Smooth muscle cell of the brain vasculature (primary cell): ENCODE measurements around the gene BIN2.
A peak's percentile ranks its signal among the peaks of the same experiment; 100 is the strongest.

Source experiments
- DNase-seq: peaks from one replicate; pipeline ENCODE4 v3.0.0-alpha.2; 2012; ENCODE audit warnings: low read depth, low spot score

The BIN2 gene

DNA sequence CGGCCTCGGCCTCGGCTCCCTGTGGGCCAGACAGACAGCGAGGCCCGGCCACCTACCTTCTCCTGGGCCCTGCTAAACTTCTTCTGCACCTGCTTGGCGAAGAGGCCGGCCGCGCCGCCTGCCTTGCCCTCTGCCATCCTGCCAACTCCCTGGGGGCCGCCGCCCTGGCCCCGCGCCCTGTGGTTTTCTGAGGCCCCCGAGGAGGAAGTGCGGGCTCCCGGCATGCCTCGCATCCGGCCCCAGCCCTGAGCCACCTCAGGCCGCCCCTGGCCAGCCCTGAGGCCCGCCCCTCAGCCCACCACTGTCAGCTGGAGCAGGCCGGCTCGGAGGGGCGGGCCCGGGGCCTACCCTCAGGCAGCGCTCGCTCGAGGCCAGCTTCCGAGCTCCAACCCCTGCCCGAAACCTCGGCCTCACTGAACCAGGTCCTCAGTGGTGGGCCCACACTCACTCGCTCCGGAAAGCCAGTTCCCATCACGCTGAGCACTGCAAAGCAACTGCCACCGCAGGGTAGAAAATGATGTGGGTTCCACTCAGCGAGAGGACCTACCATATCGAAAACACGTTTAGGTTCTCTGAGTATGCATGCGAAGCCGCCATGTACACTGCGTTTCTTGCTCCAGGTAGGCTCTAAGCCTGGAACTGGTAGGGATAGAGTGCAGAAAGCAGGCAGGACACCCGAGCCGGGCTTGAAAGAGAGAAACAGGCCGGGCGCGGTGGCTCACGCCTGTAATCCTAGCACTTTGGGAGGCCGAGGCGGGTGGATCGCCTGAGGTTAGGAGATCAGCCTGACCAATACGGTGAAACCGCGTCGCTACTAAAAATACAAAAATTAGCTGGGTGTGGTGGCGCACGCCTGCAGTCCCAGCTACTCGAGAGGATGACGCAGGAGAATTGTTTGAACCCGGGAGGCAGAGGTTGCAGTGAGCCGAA lies at the start of gene BIN2:
TSS of gene BIN2 (minus strand) at position 209 of the 930 bp plus-strand sequence. CDS start at position 137, 72 bp downstream.
- no peak for DNase-seq

DNA sequence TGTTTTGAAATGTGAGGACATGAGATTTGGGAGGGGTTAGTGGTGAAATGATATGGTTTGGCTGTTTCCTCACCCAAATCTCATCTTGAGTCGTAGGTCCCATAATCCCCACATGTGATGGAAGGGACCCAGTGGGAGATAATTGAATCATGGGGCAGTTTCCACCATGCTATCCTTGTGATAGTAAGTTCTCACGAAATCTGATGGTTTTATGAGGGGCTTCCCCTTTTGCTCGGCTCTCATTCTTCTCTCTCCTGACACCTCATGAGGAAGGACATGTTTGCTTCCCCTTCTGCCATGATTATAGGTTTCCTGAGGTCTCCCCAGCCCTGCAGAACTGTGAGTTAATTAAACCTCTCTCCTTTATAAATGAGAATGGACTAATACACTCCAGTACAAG lies 49.2 kb upstream of the BIN2 start:
- no peak for DNase-seq

DNA sequence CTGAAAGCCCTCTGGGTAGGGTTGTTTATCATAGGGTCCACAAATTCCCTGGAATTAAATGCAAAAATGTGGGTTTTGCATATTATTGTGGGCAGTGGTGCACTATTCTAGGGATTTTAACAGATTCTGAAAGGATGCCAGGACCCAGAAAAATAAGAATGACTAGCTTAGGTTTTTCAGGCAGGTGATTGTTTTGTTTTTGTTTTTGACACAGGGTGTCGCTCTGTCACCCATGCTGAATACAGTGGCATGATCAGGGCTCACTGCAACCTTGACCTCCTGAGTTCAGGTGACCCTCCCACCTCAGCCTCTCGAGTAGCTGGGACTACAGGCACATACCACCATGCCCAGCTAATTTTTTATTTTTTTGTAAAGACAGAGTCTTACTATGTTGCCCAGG lies 48.0 kb upstream of the BIN2 start:
- DNase-seq: no peak

DNA sequence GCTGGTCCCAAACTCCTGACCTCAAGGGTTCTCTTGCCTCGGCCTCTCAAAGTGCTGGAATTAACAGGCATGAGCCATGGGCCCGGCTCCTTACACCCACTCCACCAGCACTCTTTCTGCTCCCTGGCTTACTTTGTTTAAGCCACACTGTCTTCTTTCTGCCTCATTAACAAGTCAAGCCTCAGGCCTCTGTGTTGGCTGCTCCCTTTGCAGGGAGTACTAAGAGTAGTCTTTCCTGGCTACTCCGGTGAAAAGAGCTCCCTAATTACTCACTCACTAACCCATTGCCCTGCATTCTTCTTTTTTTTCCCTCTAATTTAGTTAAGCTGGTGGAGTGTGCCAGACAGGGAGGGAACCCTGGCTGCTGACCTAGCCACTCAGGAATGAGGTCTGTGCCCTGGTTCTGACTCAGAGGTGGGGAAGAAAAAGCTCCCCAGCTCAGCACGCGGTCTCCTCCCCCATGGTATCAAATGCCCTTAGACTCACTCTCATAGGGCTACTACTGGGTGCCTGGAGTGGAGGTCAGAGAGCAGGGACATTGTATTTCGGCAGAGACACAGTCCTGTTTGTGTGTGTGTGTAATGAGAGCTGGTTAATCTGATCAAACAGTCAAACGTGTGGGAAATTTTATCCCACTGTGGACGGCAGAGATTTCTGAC lies 47.5 kb upstream of the BIN2 start:
- DNase-seq: peak; percentile 70

DNA sequence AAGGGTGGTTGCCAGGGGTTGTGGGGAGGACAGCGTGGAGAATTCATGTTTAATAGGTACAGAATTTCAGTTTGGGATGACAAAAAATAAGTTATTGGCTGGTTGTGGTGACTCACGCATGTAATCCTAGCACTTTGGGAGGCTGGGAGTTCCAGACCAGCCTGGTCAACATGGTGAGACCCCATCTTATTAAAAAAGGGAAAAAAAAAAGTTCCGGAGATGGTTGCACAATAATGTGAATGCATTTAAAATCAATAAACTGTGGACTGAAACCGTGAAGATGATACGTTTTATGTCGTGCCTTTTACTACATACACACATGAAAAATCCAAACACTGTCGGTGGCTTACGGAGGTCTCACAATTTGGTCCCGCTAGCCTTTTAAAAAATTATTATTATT lies 46.7 kb upstream of the BIN2 start:
- DNase-seq: no peak

DNA sequence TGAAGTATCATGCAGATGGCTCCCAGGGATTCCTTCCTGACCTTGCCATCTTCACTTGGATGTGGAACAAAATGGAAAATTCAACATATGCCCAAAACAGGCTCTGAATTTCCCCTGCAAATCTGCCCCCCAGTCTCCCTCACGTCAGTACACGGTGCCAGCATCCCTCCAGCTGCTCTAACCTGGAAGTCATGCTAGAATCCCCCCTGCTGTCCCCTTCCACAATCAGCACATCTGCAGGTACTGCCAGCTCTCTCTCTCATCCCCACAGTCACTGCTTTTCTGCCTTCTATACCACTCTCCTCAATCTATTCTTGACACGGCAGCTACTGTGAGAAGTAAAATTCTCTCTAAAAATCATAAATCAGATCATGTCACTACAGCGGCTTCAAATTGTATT lies 45.6 kb upstream of the BIN2 start:
- no peak for DNase-seq

DNA sequence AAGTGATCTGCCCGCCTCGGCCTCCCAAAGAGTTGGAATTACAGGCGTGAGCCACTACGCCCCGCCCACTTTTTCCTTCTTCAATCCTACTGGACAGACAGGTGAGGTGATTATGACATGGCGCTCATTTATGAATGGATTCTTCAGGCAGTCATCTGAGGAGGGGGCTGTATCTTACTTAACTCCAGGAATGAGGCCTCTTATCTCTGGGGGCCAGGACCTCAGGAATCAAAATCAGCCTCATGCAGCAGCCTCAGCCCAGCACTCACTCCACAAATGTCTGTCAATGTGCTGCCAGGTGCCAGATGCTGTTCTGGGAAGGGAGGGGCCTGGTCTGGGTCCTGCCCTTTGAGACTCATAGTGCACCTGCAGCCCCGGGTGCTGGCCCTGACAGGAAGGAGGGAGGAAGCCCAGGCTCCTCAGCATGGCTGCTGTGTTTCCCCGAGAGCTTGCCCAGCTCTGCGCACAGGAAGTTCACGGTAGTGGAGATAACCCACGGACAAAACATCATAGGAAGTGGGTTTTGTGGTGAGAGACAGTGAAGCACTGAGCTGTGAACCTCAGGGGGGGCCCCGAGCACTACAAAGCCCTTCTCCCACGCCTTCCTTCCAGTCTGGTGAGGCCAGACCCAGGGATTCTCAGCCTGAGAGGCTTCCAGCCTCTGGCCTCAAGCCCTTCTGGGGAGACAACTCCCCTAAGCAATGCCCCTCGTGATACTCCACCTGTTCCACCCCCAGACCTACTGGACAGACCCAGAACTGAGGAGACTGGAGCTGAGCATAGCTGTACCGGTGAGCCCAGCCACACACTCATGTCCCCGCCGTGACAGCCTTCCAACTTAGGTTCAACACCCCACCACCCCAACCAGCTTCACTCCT lies 44.9 kb upstream of the BIN2 start:
- no peak for DNase-seq

DNA sequence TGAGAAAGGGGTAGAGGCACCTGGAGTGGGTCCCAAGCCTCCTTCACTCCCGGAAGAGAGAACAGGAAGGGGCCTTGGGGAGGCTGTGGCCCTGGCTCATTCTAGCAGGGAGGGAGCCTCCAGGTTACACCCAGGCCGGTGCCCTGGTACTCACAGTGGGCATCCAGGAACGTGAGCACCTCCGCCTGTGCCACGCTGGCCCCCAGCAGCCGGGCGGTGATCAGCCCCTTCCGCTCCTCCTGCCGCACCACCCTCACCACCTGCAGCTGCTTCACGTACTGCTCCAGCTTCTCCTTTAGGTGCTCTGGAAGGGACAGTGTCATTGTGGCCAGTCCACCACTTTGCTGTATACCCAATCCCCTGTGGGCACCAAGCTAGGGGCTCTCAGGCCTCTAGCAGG lies 41.3 kb upstream of the BIN2 start:
- DNase-seq: no peak

DNA sequence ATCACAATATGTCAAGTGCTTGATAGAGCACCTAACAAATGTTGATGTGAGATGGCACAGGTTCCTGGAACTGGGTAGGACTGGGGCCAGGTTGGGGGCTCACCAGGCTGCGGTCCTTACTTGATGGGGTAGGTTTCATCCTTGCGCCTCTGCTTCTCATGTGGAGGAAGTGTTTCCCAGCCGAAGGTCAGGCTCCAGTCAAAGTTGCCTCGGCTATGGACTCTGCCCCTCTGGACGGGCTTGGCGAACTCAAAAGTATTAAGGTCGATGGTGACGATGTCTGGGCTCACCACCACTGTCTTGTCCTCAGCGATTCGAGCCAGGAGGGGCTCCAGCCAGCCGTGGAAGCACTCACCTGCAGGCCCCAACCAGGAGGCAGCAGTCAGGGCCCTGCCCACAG lies 40.0 kb upstream of the BIN2 start:
- DNase-seq: no peak

DNA sequence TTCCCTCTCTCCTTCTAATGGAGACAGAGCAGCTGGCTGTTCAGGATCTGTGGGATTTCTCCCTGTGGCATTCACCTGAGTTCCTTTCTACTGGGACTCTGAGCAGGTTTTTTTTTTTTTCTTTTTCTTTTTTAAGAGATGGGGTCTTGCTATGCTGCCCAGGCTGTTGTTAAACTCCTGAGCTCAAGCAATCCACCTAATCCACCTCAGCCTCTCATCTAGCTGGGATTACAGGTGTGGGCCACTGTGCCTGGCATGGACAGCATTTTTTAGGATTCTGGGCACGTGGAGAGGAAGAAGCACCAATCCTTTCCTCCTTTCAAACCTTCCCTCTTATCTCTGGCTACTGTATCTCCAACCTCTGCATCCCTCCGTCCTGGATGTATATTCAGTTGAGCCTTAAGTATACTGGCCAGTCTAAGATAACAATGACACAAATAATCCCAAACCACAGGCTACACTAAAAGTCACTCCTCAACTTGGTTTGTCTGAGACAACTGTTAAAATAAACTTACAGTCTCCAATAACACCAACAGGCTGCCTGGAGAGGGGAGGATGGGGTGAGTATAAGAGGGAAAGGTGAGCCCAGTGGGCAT lies 38.9 kb upstream of the BIN2 start:
- DNase-seq: no peak

DNA sequence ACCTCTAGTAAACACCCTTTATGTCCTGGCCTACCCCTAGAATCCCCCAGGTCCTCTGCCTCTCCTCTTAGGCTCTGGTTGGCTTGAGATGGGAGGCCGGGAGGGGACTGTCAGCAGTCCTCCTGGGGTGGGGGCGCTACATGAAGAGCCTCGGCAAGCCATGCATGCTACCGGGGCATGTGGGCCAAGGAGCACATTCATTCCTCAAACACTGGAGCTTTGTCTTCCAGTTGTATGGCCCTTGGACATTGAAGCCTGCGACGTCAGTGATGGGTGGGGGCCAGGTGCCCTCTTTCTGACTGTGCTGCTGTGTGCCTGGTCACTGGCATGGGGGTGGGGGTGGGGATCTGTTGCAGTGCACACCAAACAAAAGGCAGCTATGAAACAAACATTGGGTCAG lies 38.3 kb upstream of the BIN2 start:
- no peak for DNase-seq

DNA sequence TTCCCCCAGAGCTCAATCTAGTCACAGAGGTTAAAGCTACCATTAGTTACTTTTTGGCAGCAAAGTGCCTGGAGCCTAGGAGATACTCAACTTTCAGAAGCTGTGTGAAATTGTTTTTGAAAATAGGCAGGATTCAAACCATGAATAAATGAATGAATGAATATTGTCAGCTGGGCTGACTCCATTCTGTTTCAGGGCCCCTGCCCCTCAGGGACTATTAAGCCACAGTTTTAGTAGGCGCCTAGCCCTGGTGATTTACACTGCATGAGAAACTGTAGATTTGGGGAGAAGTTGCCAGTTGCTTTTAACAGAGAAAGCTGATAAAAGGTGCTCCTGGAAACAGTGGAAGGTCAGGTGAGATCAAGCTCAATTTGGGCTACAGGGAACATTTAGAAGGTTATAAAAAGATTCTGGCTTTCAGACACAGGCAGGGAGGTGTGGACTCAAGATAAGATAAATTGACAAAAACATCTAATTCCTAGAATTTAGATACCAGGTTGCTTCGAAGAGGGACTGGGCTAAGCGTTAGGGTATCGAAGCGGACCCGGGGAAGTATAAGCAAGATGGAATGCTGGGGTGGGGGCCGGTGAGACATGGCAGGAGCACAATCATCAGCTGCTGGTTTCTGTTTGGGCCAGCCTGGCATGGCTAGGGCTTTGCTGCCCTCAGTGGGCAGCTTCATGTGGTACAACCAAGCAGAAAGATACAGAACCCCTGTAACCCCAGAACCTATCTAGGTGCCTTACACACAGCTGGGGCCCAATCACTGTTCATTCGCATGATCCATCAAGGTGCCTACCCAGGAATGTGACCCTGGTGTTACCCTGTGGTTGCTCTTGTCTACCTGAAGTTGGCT lies 37.4 kb upstream of the BIN2 start:
- DNase-seq: no peak

DNA sequence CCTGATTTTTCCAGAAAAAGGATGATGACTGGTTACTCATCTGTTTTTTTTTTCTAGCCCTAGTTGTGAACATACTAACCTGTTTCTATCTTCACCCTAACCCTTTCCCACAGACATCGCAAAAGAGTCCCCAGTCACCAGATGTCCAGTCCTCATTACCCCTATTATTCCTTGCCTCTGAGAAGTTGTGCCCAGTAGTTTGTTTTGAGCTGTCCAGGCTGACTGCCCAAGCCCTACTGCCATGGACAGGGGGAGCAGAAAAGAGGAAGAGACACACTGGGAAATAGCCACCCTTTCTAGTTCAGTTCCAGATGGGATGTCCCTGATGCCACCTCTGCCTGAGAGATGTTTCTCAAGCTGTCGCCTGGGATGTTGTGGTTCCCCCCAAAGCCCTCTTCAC lies 36.3 kb upstream of the BIN2 start:
- DNase-seq: no peak

DNA sequence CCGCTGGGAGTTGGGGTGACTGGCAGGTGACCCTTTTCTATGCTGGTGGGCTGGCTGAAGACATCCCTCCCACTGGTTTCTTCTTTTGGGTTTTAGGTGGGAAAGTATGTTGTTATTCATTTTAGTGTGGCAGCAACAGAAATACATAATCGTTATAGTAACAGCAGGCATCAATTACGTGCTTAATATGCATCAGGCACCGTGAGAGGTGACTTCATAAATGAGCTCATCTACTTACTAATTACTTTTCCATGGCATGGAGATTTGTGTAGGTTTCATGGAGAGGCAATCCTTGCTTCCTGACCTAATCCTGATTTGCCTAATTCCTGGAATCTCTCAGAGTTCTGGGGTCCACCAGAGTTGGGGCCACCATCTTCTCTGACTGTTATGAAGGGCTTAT lies 35.9 kb upstream of the BIN2 start:
- DNase-seq: no peak

DNA sequence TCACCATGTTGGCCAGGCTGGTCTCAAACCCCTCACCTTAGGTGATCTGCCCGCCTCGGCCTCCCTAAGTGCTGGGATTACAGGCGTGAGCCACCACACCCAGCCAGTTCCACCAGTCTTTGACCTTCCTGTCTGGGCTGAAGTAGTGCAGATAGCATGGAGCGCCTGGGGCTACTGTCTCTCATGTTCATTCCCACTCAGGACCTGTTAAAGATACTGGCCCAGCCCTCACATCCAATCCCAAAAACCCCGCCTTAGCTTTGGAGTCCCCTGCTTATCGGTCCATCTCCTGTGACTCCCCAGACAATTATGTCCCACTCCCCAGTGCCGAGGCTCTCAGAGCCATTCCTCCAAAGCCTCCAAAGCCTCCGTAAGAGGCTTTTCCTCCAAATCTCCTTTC lies 34.5 kb upstream of the BIN2 start:
- no peak for DNase-seq

DNA sequence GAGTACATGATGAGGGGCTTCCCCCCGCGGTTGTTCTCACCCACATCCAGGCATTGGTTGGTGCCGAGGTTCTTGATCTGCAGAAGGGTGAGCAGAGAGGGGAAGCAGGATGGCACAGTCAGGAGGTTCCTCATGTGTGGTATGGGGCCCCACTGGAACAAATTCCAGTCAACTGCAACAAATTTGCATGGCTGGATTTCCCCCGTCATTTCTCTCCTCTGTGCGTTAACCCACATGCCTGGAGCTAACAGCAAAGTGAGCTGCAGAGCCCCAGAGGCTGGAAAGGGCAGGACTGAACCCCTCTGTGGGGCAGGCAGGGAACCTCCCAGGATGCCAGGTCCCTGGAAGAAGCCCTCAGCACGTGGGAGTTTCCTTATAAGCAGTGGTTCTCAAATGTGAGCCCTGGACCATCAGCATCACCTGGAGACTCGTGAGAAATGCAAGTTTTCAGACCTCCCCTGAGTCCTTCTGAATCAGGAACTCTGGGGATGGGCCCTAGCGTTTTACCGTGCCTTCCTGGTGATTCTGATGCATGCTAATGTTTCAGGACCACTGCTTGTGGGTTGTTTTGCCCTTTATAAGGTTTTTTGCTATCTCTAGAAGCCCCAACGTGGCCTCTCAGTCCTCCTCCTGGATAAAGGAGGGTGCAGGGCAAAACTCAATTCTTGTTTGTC lies 33.5 kb upstream of the BIN2 start:
- no peak for DNase-seq

DNA sequence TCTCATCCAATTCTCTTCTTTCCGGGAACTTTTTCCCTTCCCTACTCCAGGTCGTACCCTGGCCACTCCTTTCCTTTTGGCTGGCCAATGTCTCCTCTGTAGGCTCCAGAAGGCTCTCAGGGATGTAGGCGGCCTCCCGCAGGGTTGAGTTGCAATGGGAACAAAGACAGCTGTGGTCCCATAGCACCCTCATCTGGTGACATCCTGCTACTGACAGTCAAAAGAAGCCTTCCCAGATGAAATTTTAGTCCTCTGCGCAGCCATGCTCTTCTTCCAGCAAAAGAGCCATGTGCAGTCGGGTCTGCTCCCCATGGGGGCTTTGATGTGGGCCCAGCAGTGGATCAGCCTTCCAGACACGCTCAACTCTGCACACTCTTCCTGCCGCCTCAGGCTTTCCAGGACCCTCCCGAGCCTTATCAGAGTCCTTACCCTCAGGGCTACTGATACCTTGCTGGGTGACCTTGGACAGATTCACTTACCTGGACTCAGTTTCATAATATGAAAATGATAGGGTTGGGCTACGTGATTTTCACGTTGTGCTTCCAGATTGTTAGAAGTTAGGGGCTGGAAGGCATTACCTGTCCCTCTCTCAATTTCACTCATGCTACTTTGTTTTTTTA lies 28.0 kb upstream of the BIN2 start:
- peak; percentile 40 for DNase-seq

DNA sequence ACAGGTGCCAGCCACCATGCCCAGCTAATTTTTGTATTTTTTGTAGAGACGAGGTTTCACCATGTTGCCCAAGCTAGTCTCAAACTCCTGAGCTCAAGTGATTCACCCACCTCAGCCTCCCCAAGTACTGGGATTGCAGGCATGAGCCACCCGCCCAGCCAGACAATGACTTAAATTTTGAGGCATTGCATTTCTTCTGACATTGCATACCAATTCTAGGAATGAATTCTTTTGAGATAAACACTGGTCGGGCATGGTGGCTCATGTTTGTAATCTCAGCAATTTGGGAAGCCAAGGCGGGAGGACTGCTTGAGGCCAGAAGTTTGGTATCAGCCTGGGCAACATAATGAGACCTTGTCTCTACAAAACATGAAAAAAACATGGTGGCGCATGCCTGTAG lies 25.1 kb upstream of the BIN2 start:
- no peak for DNase-seq

DNA sequence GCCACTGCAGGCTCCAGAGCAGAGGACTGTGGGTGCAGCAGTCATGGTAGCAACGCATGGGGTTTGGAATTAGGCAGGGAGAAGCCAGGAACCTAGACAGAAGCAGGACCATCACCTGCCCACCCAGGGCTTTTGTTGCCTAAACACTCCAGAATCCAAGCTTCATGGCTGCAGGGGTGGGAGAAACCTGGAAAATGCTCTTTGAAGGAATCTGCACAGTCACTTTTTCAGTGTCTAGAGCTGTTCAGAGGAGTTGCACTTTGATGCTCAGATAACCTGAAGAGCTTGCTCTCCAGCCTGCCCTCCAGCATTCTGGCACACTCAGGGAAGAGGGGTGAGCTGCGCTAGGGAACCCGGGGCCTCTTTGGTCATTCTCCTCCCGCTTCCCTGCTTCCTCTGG lies 24.1 kb upstream of the BIN2 start:
- no peak for DNase-seq

DNA sequence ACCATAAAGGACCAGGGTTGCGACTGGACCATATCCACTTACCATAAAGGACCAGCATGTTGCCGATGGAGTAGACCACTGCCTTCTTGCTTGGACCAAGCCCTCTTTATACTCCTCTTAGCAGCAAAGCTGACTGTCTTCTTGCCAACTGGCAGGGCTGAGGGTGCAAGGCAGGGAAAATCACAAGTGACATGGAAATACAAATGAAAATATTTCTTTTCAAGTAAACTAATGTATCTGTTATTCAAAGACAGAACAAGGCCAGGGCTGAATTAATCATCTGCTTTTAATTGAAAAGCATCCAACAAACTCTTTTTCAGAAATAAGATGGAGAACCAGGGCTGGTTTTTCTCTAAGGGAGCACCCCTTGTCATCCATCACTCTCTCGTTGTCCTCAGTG lies 22.6 kb upstream of the BIN2 start, which contains the start of gene CELA1:
TSS of gene CELA1 (minus strand) at position 99 of the 400 bp plus-strand sequence. CDS start at position 58, 41 bp downstream.
- DNase-seq: no peak
